Stimulated activated CD8-positive, alpha-beta memory T cell treated with anti-CD3 and anti-CD28 coated beads, Interleukin-7, amount 100 ng/mL, for 24 hours (primary cell): ENCODE data around the gene STK36.
"Not testable (repeated sequence)": the region's sequence is repeated elsewhere in the genome, so short reads cannot be mapped to it uniquely, and the experiment has no call there.

ENCODE experiments used
- DNase-seq: peaks from one replicate; pipeline ENCODE4 v3.0.0-alpha.2; 2020; ENCODE audit warnings: low read depth

STK36 gene

DNA sequence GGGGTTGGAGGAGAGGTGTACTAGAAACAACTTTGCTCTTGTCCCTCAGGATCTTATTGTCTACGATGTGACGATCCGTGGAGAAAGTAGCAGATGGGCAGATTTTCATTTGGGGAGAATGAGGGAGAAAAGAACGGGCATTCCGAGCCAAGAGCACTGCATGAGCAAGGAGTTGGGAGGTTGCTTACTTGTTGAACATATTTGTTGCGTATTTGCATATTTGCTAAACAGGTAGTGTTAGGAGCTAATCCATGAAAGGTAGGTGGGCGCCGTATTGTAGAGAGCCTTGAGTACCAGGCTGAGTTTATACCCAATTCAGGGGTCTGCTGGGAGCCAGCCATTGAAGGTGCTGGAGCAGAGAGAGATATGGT, 11.9 kb upstream of the STK36 start:
- no peak for DNase-seq

DNA sequence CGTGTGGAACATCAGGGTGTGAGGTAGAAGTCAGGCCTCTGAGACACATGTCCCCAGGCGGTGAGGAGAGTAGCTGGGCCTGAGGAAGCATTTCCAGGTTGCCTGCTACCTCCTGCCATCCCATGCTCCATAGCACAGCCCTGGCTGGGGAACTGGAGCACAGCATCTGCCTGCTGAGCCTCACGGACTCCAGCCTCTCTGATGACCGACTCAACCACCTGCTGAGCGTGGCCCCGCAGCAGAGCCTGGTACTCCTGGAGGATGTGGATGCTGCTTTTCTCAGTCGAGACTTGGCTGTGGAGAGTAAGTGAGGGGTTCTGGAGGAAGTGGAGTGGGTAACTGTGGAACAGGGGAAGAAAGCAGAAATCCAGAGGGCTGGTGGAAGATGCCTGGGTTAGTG, 9.5 kb upstream of the STK36 start:
- no peak for DNase-seq

DNA sequence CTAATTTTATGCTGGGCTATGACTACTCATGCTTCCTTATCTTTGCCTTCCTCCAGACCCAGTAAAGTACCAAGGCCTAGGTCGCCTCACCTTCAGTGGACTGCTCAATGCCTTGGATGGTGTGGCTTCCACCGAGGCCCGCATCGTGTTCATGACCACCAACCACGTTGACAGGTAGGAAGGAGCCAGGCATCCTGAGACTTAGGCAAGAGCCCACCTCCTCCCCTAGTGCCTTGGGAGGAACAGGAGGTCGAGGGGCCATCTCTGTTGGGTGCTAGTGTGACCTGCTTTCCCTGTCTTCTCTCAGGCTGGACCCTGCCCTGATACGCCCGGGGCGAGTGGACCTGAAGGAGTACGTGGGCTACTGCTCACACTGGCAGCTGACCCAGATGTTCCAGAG, 9.1 kb upstream of the STK36 start:
- DNase-seq, result no peak

DNA sequence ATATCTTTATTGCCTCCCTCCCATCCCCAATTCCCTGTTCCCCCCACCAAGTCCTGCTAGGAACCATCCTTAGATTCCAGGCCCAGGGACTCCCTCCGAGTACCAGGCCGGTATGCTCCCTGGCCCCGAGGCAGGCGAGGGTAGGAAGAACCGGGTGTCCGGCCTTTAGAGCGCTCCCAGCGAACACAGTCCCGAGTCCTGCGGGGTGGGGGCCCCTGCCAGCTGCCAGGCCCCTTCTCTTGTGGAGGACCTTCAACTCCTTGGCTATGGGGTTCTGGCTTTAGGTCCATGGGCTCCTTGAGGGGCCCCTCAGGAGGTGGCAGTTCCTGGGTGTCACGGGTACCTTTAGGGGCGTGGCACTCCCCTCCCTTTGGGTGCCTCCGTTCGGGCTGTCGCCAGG, 8.0 kb upstream of the STK36 start:
- DNase-seq, result no peak

DNA sequence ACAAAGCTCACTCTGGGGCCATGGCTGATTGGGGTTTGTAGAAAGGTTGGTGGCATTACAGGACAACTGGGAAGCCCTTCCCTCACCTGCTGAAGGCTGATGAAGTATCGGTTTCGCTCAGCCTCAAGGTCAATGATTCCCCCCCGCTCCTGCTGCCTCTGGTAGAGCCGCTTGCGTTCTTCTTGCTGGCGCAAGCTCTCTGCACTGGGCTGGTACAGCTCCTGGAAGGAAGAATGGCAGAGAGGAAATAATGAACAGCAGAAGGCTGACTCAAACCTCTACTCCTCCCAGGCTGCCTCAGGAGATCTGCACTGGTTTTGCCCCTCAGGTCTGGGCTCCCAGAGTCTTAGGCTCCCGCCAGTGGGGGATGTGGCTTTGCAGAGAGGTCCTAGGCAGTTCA, 7.2 kb upstream of the STK36 start:
- DNase-seq, result no peak

DNA sequence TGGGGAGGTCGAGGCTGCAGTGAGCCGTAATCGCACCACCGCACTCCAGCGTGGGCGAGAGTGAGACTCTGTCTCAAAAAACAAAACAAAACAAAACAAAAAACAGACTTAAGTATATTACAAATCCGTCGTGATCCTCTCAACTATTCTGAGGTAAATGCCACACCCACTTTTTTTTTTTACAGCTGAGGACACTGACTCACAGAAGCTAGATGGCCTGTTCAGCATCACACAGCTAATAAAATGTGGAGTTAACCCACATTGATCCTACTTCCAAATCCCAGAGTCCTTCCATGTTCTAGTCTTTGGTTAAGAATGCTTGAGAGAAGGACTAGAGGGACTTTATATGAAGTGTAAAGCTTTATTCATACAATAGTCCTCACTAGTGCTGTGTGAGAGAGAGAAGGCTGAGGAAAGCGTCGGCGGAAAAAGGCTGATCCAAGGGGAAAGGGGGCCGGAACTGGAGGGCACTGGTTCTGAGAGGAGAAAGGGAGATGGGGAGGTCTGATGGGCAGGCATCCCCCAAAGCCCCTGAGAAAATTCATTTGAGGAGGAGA, 711 bp upstream of the STK36 start:
- no peak for DNase-seq

DNA sequence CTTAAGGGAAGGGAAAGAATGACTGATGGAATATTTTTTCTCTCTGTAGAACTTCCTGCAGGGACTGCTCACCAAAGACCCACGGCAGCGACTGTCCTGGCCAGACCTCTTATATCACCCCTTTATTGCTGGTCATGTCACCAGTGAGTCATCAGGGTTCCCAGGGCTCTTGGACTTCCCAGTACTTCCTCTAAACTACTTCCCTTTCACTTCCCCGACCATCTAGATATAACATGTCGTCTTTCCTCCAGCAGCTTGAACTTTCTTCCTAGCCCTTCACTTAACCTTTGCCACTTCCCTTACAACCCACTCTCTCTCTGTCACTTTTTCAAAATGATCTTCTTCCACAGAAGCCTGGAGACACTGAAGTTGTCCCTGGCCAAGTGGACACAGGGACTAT, 7.2 kb downstream of the STK36 start:
- DNase-seq, result no peak

DNA sequence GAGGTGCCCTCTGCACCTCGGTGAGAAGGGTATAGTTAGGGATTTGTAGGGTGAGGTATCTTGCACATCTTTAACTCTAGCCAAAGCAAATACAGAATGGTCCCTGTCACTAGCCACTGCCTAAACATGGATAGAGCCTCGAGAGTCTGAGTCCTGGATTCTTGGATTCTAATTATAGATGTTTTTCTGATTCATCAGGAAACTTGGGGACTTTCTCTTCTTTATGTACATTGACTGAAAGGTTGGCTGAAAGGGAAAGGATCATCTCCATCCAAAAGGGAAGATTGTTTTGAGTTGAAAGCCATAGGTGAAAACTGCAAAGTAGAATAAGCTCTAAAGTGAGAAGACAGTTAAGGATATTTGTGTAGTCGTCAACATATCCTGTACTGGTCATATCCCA, 8.2 kb downstream of the STK36 start:
- no peak for DNase-seq

DNA sequence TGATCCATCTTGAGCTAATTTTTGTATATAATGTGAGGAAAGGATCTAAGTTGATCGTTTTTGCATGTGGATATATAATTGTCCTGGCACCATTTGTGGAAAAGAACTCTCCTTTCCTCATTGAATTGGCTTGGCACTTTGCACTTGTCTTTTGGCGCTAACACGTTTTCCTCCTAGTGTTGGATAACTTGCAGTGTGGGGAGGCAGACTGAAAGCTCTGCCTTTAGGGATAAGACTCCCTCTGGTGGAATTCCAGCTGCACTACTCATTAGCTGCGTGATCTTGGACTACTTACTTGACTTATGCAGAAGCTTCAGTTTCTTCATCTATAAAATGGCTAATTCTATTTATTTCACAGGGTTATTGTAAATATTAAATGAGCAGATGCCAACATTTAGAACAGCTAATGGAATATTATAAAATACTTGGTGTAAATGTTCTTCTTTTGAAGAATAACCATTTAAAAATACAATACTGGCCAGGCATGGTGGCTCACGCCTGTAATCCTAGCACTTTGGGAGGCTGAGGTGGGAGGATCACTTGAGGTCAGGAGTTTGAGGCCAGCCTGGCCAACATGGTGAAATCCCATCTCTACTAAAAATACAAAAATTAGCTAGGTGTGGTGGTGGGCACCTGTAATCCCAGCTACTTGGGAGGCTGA, 15.6 kb downstream of the STK36 start:
- DNase-seq, result not testable (repeated sequence)

DNA sequence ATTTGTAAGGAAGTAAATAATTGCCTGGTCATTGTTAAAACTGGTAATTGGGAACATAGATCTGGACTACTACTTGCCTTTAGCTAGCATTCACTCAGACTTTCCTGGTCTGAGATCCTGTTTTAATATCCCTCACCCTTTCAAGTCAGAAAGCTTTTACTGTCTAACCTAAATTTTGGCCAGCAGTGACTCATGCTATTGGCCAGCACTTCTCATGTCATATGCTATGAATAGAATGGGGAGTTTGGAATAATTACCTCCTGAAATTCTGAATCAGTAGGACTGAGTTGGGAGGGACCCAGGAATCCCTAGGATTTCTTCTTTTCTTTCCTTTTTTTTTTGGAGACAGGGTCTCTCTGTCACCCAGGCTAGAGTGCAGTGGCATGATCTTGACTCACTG, 19.3 kb downstream of the STK36 start:
- DNase-seq, result no peak

DNA sequence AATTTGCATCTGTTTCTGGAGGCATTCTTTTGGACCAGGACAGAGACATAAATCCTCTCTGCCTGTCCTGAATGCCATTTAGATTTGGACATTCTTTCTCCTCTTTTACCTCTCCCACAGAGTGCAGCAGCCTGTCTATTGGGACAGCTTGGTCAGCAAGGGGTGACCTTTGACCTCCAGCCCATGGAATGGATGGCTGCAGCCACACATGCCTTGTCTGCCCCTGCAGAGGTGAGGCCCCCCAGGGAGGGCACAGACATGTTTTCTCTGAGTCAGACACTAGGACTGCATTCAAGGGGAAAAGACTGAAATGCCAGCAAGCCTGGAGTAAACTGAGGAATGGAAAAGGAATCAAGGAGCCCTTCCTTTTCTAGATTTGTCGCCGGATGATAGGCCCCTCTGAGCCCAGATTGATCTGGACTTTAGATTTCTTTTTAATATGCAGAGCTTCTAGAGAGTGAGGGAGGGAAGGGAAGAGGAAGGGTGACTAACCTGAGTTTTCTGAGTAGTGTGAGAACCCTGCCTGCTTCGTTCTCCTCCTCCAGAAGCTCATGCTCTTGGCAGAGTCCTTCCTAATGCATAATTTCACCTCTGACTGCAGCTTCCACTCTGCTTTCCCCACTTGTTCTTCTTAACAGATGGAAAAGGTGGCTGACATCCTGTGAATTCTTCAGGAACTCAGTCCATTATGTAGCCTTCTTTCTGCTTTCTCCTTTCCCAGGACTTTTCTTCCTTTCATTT, 22.7 kb downstream of the STK36 start:
- no peak for DNase-seq

DNA sequence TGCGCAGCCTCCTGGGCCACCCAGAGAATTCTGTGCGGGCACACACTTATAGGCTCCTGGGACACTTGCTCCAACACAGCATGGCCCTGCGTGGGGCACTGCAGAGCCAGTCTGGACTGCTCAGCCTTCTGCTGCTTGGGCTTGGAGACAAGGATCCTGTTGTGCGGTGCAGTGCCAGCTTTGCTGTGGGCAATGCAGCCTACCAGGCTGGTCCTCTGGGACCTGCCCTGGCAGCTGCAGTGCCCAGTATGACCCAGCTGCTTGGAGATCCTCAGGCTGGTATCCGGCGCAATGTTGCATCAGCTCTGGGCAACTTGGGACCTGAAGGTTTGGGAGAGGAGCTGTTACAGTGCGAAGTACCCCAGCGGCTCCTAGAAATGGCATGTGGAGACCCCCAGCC, 27.0 kb downstream of the STK36 start:
- no peak for DNase-seq

DNA sequence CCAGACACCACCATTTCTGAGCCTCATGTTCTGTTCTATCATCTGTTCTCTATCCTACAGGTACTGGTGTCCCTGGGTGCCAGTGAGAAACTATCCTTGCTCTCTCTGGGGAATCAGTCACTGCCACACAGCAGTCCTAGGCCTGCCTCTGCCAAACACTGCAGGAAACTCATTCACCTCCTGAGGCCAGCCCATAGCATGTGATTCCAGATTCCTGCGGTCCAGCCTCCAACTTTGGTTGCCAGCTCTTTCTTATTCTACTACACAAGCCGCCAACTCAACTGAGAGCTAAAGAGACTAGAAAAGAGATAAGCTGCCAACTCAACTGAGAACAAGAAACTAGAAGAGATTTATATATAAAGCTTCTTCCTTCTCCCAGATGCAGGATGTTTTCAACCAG, 29.9 kb downstream of the STK36 start:
- DNase-seq, result no peak

DNA sequence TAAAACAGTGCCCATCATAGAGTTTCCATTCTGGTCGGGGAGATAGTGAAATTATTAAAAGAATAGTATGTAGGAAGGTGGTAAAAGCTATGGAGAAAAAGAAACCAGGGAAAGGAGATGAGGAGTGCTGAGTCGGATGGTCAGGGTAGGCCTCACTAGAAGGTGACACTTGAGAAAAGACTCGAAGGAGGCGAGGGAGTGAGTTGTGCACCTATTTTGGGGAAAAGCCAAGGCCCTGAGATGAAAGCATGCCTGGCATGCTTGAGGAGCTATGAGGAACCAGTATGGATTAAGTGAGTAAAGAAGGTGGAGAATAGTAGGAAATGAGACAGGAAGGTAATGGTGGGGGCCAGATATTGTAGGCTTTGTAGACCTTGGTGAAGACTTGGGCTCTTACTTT, 31.5 kb downstream of the STK36 start:
- no peak for DNase-seq

DNA sequence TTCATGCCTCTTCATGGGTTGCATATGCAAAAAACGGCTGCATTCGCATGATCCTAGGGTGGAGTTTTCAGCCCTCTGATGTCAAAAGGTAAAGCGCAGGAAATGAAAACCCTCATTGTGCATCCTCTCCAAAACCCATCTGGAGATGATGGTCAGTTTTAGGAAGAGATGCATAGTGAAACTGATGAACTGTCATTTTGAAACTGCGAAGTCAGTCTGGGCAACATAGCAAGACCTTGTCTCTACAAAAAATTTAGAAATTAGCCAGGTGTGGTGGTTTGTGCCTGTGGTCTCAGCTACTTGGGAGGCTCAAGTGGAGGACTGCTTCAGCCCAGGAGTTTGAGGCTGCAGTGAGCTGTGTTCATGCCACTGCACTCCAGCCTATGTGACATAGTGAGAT, 36.2 kb downstream of the STK36 start:
- DNase-seq, result no peak

DNA sequence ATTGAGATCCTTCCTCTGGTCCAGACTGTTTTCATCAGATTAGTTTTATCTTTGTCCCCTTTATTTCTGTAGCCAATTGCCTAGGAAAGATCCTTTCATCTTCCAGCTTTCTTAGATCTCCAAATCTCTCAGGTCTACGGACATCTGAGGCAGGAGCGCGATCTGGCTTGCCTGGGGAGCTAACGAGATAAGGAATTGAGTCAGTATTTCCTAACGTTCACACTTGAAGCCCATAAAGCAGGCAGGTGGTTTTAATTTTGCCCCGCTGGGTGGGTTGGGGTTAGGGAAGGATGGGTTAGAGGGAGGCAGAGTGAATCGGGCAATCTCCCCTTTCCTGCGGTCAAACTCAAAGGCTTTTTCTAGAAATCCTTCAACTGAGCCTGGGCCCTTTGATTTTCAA, 38.0 kb downstream of the STK36 start:
- DNase-seq, result no peak

DNA sequence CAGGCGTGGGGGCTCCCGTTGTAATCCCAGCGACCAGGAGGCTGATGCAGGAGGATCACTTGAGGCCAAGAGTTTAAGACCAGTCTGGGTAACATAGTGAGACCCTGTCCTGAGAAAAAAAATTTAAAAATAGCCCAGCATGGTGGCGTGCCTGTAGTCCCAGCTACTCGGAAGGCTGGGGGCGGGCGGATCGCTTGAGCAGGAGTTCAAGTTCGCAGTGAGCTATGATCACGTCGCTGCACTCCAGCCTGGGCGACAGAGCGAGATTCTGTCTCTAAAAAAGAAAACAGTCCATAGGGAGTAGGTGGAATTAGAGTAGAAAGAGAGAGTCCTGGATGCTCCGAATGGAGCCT, 38.4 kb downstream of the STK36 start:
- DNase-seq, result no peak

DNA sequence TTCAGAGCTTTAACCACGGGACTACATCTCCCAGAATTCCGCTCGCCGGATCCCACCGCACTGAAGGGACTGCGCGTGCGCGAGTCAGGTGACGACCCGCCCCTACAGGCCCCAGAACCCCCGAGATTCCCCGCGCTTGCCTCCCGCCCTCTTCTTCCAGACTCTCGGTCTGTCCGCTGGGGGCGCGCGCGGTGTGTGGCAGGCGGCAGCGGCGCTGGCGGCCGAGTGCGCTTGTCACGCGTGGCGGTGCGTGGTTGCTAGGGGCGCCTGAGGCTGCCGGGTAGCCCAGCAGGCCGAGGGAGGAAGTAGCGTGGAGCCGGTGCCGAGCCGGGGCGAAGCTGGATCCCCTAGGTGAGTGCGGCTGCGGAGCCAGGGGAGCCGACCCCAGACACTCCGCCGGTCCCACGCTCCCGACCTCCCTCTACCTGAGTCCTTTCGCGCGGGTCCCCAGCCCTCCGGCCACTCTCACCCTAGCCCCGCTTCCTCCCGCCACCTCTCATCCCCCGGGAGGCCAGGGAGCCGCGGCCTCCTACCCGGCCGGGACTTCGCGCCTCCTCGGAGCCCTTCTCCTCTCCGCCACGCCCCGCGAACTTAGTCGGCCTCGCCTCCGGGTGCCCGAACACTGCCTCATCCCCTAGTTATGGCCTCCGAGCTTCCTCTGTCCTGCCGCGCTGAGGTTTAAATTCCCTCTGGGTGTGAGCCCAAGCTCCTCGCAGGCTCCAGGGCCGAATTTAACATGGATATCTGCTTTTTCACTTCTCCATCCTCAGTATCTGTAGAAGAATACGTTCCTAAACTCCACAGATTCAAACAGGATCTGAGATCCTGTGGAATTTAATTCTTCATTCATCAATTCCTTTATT, 39.0 kb downstream of the STK36 start, which contains the start of gene TTLL4:
Gene TTLL4, plus strand, starts transcription at position 149 of the 863 bp plus-strand sequence. CDS start 26,842 bp downstream, outside the sequence.
- DNase-seq, result peak; percentile 96

DNA sequence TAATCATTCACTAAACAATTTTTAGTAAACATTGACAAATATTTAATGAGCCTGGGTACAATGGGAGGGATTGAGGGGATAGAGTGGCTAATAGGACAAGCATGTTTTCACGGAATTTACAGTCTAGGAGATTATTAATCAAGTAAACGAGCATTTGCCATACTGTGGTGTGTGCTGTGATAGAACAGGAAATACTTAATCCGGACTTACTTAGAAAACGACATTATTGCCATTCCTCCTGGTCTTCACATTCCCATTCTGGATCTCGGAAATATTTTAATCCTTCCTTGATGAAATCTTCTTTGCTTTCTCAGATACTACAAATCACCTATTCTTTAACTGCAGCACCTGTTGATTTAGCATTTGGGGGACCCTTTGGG, 39.7 kb downstream of the STK36 start:
- DNase-seq, result no peak

DNA sequence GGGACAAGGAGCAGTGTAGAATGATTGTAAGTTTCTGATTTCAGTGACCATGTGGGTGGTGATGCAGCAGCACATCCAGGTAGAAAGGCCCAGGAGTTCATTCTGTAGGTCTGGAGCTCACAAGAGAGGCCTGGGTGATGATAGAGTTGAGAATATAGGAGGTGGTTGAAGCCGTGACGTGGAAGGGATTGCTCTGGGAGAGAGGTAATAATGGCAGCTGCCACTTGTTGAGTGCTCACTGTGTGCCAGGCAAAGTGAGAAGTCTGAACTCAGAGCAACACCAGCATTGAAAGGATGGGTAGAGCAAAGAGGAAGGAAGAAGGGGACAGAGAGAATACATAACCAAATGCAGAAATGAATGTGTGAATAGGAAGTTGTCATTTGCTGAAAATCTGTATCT, 42.0 kb downstream of the STK36 start:
- DNase-seq, result no peak

DNA sequence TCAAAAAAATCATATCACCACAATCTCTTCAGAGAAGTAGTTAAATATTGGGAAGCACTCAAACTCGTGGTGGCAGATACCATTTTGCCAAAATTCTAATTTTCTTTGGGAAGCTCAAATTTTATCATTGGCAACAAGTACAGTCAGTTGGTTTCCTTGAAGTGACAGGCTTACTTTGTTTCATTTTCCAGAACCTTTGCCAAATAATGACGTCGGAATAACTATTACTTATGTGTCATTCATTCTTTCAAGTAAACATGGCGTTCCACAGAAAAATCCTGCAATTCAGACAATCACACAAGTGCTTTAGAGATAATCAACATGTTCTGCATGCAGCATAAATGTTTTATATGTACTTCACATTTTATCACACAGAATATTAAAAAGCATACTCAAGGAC, 44.2 kb downstream of the STK36 start:
- DNase-seq, result no peak

DNA sequence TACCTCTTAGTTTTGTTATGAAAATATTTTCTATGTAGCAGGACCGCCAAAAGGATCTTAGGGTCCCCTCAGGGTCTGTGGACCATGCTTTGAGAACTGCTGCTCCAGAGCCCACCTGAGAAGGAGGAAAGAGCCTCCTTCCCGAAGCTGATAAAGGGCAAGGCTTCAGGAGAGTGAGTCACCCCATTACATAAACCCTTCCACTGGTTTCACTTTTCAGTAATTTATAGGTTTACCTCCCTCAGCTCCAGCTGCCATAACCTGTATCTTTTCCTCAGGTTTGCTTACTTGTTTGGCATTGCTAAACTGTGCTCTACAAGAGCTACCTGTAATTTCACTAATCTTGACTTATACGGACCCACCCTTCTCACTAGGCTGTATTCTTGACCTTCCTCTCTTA, 45.4 kb downstream of the STK36 start:
- no peak for DNase-seq

DNA sequence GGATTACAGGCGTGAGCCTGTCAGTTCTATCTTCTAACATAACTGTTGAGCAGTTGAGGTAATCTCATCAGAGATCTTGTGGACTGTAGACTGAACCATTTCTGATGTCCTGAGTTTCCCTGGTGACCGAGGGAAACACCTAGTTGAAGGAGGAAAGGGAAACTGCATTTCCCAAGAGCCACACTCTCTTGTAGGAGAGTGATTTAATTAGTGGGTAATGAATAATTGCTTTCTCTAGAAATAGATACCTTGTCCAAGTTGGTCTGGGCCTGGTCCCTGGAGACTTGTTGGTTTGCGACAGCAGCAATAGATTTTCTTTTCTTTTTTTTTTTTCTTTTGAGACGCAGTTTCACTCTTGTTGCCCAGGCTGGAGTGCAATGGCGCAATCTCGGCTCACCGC, 46.2 kb downstream of the STK36 start:
- no peak for DNase-seq
